ENCODE measurements around the gene NPHS2. TPM values are rescaled to one million over a fixed set of nuclear protein-coding genes. Genes with fewer than 3 reads are reported as not detected.

The NPHS2 gene
- total RNA-seq, result not detected

- H3K36me3 Mint-ChIP-seq, result no peaks in the 10 kb centered on the region
- DNase-seq (no peak), ATAC-seq (ENCODE audit: low read depth) (no peak)
- peaks cover 3% of the 10 kb centered on the region for H3K4me1 Mint-ChIP-seq
- POLR2A ChIA-PET, result no interaction called here
- H3K27ac Mint-ChIP-seq, result no peak within 1 kb of the TSS
- H3K27me3 Mint-ChIP-seq, result peaks cover 41% of the 10 kb centered on the region
- no peaks in the 10 kb centered on the region for H3K9me3 Mint-ChIP-seq
- H3K4me3 Mint-ChIP-seq, result no peak within 1 kb of the TSS
Observed at GRCh38 chr1:179575497-179576314, at the start of gene NPHS2. NPHS2 (minus strand) TSS chr1:179575948; CDS start chr1:179575864, 84 bp downstream.

DNA sequence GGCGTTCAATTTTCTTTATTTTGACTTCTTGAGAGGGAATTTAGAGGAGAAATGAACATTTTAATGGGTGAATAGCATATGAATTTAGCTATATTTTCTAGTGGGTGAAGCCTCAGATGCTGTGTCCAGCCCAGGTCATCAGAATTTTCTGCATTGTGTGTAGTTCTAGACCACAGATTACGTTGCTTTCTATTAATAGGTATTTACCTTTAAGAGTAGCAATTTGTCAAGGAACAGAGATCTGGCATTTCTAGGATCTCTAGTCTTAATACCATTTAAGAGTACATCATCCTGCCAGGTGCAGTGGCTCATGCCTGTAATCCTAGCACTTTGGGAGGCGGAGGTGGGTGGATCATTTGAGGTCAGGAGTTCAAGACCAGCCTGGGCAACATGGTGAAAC is 36.6 kb upstream of the NPHS2 start:
- Mint-ChIP-seq H3K27me3 (peaks cover 11% of the 10 kb centered on the region), H3K4me3 (no peak overlapping the region), H3K9me3 (no peaks in the 10 kb centered on the region), H3K36me3 (no peaks in the 10 kb centered on the region), H3K27ac (no peak overlapping the region), H3K4me1 (no peaks in the 10 kb centered on the region)
- DNase-seq (no peak), ATAC-seq (ENCODE audit: low read depth) (no peak)
- POLR2A ChIA-PET, result no interaction called here

GRCh38 chr1:179601093-179601492 is 25.3 kb upstream of the NPHS2 start:
- POLR2A ChIA-PET, result no interaction called here
- Mint-ChIP-seq H3K4me3 (no peak overlapping the region), H3K4me1 (no peaks in the 10 kb centered on the region), H3K9me3 (no peaks in the 10 kb centered on the region), H3K27ac (no peak overlapping the region), H3K36me3 (no peaks in the 10 kb centered on the region), H3K27me3 (peaks cover 5% of the 10 kb centered on the region)
- ATAC-seq (ENCODE audit: low read depth), result no peak
- no peak for DNase-seq

DNA sequence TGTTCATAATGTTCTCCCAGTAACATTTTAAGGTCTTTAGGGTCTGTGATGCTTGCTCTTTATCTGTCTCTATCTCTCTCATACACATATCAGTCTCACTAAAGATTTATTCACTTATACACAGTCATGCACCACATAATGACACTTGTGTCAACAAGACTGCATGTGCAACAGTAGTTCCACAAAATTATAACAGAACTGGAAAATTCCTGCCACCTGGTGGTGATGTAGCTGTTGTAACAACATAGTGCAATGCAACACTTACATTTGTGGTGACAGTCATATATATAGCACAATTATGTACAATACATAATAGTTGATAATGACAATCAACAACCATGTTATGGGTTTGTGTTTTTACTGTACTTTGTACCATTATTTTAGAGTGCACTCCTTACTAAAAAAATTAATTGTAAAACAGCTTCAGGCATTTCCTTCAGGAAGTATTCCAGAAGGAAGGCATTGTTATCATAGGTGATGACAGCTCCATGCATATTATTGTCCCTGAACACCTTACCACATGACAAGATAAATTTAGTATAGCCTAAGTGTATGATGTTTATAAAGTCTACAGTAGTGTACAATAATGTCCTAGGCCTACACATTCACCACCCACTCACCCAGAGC is 24.0 kb upstream of the NPHS2 start:
- Mint-ChIP-seq H3K4me3 (no peak overlapping the region), H3K9me3 (no peaks in the 10 kb centered on the region), H3K27me3 (peaks cover 5% of the 10 kb centered on the region), H3K36me3 (no peaks in the 10 kb centered on the region), H3K27ac (no peak overlapping the region), H3K4me1 (no peaks in the 10 kb centered on the region)
- no peak for ATAC-seq (ENCODE audit: low read depth)
- no peak for DNase-seq
- POLR2A ChIA-PET, result no interaction called here

DNA sequence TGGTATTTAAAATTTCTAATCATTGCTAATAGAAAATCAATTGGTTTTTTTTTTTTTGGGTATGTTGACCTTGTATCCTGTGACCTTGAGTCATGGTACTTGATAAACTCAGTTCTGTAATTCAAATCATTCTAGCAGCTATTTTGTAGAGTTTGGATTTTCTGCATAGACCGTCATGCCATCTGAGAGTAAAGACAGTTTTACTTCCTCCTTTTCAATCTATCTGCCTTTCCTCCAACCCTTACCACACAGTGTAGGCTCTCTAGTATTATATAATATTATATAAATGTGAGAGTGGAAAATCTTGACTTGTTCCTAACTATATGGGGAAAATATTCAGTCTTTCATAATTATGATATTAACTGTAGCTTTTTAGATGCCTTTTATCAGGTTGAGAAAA is 22.9 kb upstream of the NPHS2 start:
- H3K27ac Mint-ChIP-seq, result no peak overlapping the region
- POLR2A ChIA-PET, result no interaction called here

GRCh38 chr1:179591592-179592580 is 16.1 kb upstream of the NPHS2 start, which contains the start of gene TDRD5:
TDRD5 (plus strand) TSS chr1:179591832; CDS start chr1:179592616, 784 bp downstream.
- Mint-ChIP-seq H3K36me3 (no peaks in the 10 kb centered on the region), H3K4me3 (no peak within 1 kb of the TSS), H3K9me3 (no peaks in the 10 kb centered on the region), H3K4me1 (no peaks in the 10 kb centered on the region), H3K27me3 (peaks cover 39% of the 10 kb centered on the region), H3K27ac (no peak within 1 kb of the TSS)
- ATAC-seq (ENCODE audit: low read depth) (no peak), DNase-seq (no peak)
- POLR2A ChIA-PET, result no interaction called here

More for the DNA sequence above, 22.9 kb upstream of the NPHS2 start:
- Mint-ChIP-seq H3K36me3 (no peaks in the 10 kb centered on the region), H3K4me3 (no peak overlapping the region), H3K27me3 (peaks cover 8% of the 10 kb centered on the region), H3K9me3 (no peaks in the 10 kb centered on the region), H3K4me1 (no peaks in the 10 kb centered on the region)
- DNase-seq (no peak), ATAC-seq (ENCODE audit: low read depth) (no peak)

DNA sequence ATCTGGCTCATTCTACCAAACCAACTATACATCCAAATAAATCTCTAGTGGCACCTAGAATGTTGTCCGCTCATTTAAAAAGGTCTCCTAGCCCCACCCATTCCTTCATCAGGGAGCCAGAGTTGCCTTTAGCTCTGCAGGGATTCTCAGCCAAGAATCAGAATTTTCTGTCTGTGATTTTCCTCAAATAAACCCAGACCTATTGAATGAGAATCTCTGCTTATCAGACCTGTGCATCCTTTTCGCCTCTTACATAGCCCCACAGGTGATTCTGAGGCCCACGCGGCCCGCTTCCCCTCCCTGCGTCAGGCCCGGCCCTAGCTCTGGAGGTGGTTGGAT is 15.5 kb upstream of the NPHS2 start:
- Mint-ChIP-seq H3K9me3 (no peaks in the 10 kb centered on the region), H3K27ac (no peak overlapping the region)
- DNase-seq, result no peak

DNA sequence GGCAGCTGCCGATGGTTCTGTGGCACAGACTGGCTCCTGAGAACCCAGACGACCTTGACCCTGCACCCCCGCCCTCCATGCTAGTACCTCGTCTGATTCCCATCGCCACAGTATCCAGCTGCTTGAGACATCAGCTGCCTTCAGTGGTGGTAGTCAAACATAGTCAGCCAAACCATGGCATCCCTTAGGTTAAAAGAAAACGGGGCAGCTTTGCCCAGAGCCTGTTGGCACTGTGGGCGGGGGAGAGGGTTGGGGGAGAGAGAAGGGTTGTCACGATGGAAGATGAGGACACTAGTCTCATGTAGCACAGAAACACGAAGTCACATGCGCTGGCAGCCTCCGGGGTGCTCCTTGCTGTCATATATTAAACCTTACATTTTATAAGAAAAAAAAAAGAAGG is 14.9 kb upstream of the NPHS2 start:
- DNase-seq, result no peak
- Mint-ChIP-seq H3K27ac (no peak overlapping the region), H3K4me1 (no peaks in the 10 kb centered on the region), H3K27me3 (peaks cover 44% of the 10 kb centered on the region), H3K4me3 (no peak overlapping the region), H3K36me3 (no peaks in the 10 kb centered on the region), H3K9me3 (no peaks in the 10 kb centered on the region)
- ATAC-seq (ENCODE audit: low read depth), result no peak
- POLR2A ChIA-PET, result no interaction called here

More for the DNA sequence above, 15.5 kb upstream of the NPHS2 start:
- H3K4me1 Mint-ChIP-seq, result no peaks in the 10 kb centered on the region
- no peak overlapping the region for H3K4me3 Mint-ChIP-seq
- peaks cover 40% of the 10 kb centered on the region for H3K27me3 Mint-ChIP-seq
- POLR2A ChIA-PET, result no interaction called here
- ATAC-seq (ENCODE audit: low read depth), result no peak
- H3K36me3 Mint-ChIP-seq, result no peaks in the 10 kb centered on the region

GRCh38 chr1:179589509-179589908 is 13.8 kb upstream of the NPHS2 start:
- no peak overlapping the region for H3K4me3 Mint-ChIP-seq
- DNase-seq (no peak), ATAC-seq (ENCODE audit: low read depth) (no peak)
- POLR2A ChIA-PET, result no interaction called here
- H3K4me1 Mint-ChIP-seq, result no peaks in the 10 kb centered on the region
- no peaks in the 10 kb centered on the region for H3K9me3 Mint-ChIP-seq
- H3K27me3 Mint-ChIP-seq, result peaks cover 55% of the 10 kb centered on the region
- no peak overlapping the region for H3K27ac Mint-ChIP-seq
- H3K36me3 Mint-ChIP-seq, result no peaks in the 10 kb centered on the region

- Mint-ChIP-seq H3K4me1 (no peaks in the 10 kb centered on the region), H3K27me3 (peaks cover 58% of the 10 kb centered on the region), H3K9me3 (no peaks in the 10 kb centered on the region), H3K4me3 (no peak overlapping the region), H3K27ac (no peak overlapping the region), H3K36me3 (no peaks in the 10 kb centered on the region)
- ATAC-seq (ENCODE audit: low read depth) (no peak), DNase-seq (no peak)
- POLR2A ChIA-PET, result no interaction called here
Observed at GRCh38 chr1:179588425-179589024, 12.8 kb upstream of the NPHS2 start.

- ATAC-seq (ENCODE audit: low read depth) (no peak), DNase-seq (no peak)
- Mint-ChIP-seq H3K27ac (no peak overlapping the region), H3K4me1 (no peaks in the 10 kb centered on the region), H3K4me3 (no peak overlapping the region), H3K9me3 (no peaks in the 10 kb centered on the region), H3K27me3 (peaks cover 50% of the 10 kb centered on the region), H3K36me3 (no peaks in the 10 kb centered on the region)
- POLR2A ChIA-PET, result no interaction called here
Observed at GRCh38 chr1:179587336-179587735, 11.6 kb upstream of the NPHS2 start.

DNA sequence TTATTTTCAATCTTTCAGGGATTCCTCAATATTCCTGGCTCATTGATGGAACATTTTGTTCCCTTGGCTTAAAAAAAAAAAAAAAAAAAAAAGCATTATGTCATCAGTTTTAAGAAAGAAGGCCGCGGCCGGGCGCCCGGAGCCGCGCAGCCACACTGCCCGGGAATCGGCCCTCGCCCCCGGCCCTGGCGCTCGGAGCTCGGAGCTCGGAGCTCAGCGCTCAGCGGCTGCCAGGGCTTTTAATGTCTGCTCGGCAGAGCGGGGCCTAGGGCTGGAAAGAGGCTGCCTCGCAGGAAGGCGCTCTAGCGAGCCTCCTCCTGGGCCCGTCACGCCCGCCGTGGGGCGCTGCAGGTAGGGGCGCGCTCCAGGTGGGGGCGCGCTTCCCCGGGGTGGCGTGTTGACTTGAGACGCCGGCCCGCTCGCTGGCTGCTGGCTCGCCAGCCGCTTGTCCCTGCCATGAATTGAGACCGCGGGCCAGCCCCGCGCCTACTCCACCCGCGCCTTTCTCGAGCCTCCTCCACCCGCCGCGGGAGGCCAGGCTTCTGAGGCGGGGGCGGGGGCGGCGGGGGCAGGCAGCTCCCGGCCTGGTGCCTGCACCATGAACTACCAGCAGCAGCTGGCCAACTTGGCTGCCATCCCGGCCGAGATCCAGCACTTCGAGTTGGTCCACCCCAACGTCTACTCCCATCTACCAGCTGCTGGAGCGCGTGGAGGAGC is 10.5 kb upstream of the NPHS2 start:
- peak; percentile 30 for ATAC-seq (ENCODE audit: low read depth)
- POLR2A ChIA-PET, result no interaction called here
- no peak overlapping the region for H3K4me3 Mint-ChIP-seq
- H3K4me1 Mint-ChIP-seq, result no peaks in the 10 kb centered on the region
- no peaks in the 10 kb centered on the region for H3K9me3 Mint-ChIP-seq
- peaks cover 48% of the 10 kb centered on the region for H3K27me3 Mint-ChIP-seq
- H3K36me3 Mint-ChIP-seq, result no peaks in the 10 kb centered on the region
- H3K27ac Mint-ChIP-seq, result no peak overlapping the region
- no peak for DNase-seq
